SK-N-SH (cell line): ENCODE results near the gene FGD6. TPM values are rescaled to one million over a fixed set of nuclear protein-coding genes. Genes with fewer than 3 reads are reported as not detected.

Experiments
- CTCF ChIA-PET: fragments of 300-600, 350-600 bp; formaldehyde crosslinking; extraction: SDS; loops from one replicate; lab custom pipeline; 2021; lab: Yijun Ruan, JAX
- POLR2A ChIA-PET: fragments of 350-600 bp; sonication (Branson Sonifier 250); formaldehyde crosslinking; extraction: SDS; loops from one replicate; lab custom pipeline; 2020; ENCODE audit warnings: antibody characterized with exemption, inconsistent platforms; lab: Yijun Ruan, JAX
- DNase-seq: peaks from one replicate; pipeline ENCODE4 v3.0.0; 2012
- H2AFZ ChIP-seq: fragments of 200-600 bp; sonication (generic); 2 replicates; pipeline ENCODE4 v1.8.1; 2016; ENCODE audit warnings: antibody characterized with exemption, mild to moderate bottlenecking, low read depth
- H3F3A ChIP-seq: fragments of 200-600 bp; sonication (generic); replicated peaks from 2 replicates; pipeline ENCODE3; 2016; ENCODE audit warnings: antibody characterized with exemption, mild to moderate bottlenecking; ENCODE audit not compliant: insufficient read depth
- H3K27ac ChIP-seq, 2 experiments: fragments of 200-500 bp in 1 of 2; fragments of 200-600 bp in 1 of 2; sonication (Bioruptor generic) in 1 of 2; sonication (generic), shearing (Covaris generic) in 1 of 2; 2 replicates each; pipeline versions ENCODE4 v1.5.1 to v1.6.1; 2014 to 2016; ENCODE audit warnings: low read depth in 2 of 2, inconsistent platforms in 1 of 2, low read length in 1 of 2, mild to moderate bottlenecking in 1 of 2, mixed read lengths in 1 of 2
- H3K27me3 ChIP-seq: fragments of 200-600 bp; sonication (generic), shearing (Covaris generic); 2 replicates; pipeline ENCODE4 v1.6.1; 2016; ENCODE audit warnings: mixed run types; ENCODE audit not compliant: insufficient read depth
- H3K36me3 ChIP-seq, 2 experiments: fragments of 200-500 bp in 1 of 2; fragments of 200-600 bp in 1 of 2; sonication (Bioruptor generic) in 1 of 2; sonication (generic) in 1 of 2; replicated peaks in 1 of 2; 2 replicates each; pipeline versions ENCODE3 to v1.5.1; 2014 to 2016; ENCODE audit warnings: low read length in 1 of 2, mild to moderate bottlenecking in 1 of 2; ENCODE audit not compliant: insufficient read depth in 2 of 2, control insufficient read depth in 1 of 2
- H3K4me1 ChIP-seq, 2 experiments: fragments of 200-500 bp in 1 of 2; fragments of 200-600 bp in 1 of 2; sonication (Bioruptor generic) in 1 of 2; sonication (generic), shearing (Covaris generic) in 1 of 2; 2 replicates each; pipeline versions ENCODE4 v1.5.1 to v1.6.1; 2014 to 2016; ENCODE audit warnings: low read depth in 1 of 2, low read length in 1 of 2, mixed run types in 1 of 2; ENCODE audit not compliant: insufficient read depth in 2 of 2, control insufficient read depth in 1 of 2
- H3K4me2 ChIP-seq: fragments of 200-600 bp; sonication (generic), shearing (Covaris generic); 2 replicates; pipeline ENCODE4 v1.6.1; 2017; ENCODE audit warnings: mixed run types
- H3K4me3 ChIP-seq, 2 experiments: fragments of 200-500 bp in 1 of 2; fragments of 200-600 bp in 1 of 2; sonication (Bioruptor generic) in 1 of 2; sonication (generic), shearing (Covaris generic) in 1 of 2; 2 replicates each; pipeline versions ENCODE4 v1.5.1 to v1.8.1; 2014 to 2016; ENCODE audit warnings: low read depth in 2 of 2, inconsistent platforms in 1 of 2, low read length in 1 of 2, mild to moderate bottlenecking in 1 of 2, mixed read lengths in 1 of 2, moderate library complexity in 1 of 2
- H3K79me2 ChIP-seq: fragments of 200-600 bp; sonication (generic); 2 replicates; pipeline ENCODE4 v1.8.1; 2017; ENCODE audit warnings: mild to moderate bottlenecking; ENCODE audit not compliant: insufficient read depth
- H3K9ac ChIP-seq: fragments of 200-600 bp; sonication (generic); 2 replicates; pipeline ENCODE4 v1.6.1; 2017; ENCODE audit warnings: mixed run types
- H3K9me2 ChIP-seq: fragments of 200-600 bp; sonication (generic); 2 replicates; pipeline ENCODE4 v1.6.1; 2017; ENCODE audit warnings: mixed run types
- H3K9me3 ChIP-seq: fragments of 200-600 bp; sonication (generic); 2 replicates; pipeline ENCODE4 v1.6.1; 2017; ENCODE audit warnings: mixed run types, mild to moderate bottlenecking, moderate library complexity
- H4K20me1 ChIP-seq: fragments of 200-600 bp; sonication (generic); 2 replicates; pipeline ENCODE4 v1.6.1; 2017; ENCODE audit warnings: mild to moderate bottlenecking, mixed run types; ENCODE audit not compliant: insufficient read depth
- CTCF ChIP-seq: fragments of 200-600 bp; sonication (generic); IDR thresholded peaks from 2 replicates; pipeline ENCODE4 v1.6.1; 2017; ENCODE audit warnings: antibody characterized with exemption, mild to moderate bottlenecking, moderate library complexity
- EP300 ChIP-seq, 2 experiments: IDR thresholded peaks; 2 replicates each; pipeline versions ENCODE4 v1.4.0 to v1.6.1; 2012; ENCODE audit warnings: borderline replicate concordance in 1 of 2, low read depth in 1 of 2, low read length in 1 of 2
- EZH2phosphoT487 ChIP-seq: fragments of 200-600 bp; sonication (generic); IDR thresholded peaks from 2 replicates; pipeline ENCODE4 v1.6.1; 2017; ENCODE audit warnings: low read depth, mixed run types, mild to moderate bottlenecking, antibody characterized with exemption, moderate library complexity, borderline replicate concordance
- FOXJ3 ChIP-seq: sonication (generic); formaldehyde crosslinking; IDR thresholded peaks from 2 replicates; pipeline ENCODE4 v1.5.1; 2020; ENCODE audit warnings: mild to moderate bottlenecking, missing genetic modification reagents
- FOXM1 ChIP-seq: IDR thresholded peaks from 2 replicates; pipeline ENCODE4 v1.4.0; 2012; ENCODE audit warnings: low read depth, mild to moderate bottlenecking
- GATA2 ChIP-seq: sonication (generic); formaldehyde crosslinking; IDR thresholded peaks from 2 replicates; pipeline ENCODE4 v1.5.0; 2020; ENCODE audit warnings: mild to moderate bottlenecking, missing genetic modification reagents
- IRF3 ChIP-seq: fragments of 150-350 bp; IDR thresholded peaks from 2 replicates; pipeline ENCODE4 v1.6.1; 2016; ENCODE audit warnings: mild to moderate bottlenecking, low read depth, low read length
- JUND ChIP-seq: IDR thresholded peaks from 2 replicates; pipeline ENCODE4 v1.4.0; 2012
- MXI1 ChIP-seq: IDR thresholded peaks from 2 replicates; pipeline ENCODE4 v1.6.1; 2012; ENCODE audit warnings: mild to moderate bottlenecking, low read depth, low read length, improper control_type of control experiment
- NRF1 ChIP-seq: IDR thresholded peaks from 2 replicates; pipeline ENCODE4 v1.6.1; 2012; ENCODE audit warnings: low read depth, mild to moderate bottlenecking, low read length
- POLR2AphosphoS5 ChIP-seq: IDR thresholded peaks from 2 replicates; pipeline ENCODE4 v1.6.1; 2012; ENCODE audit warnings: low read depth, low read length
- RCOR1 ChIP-seq: fragments of 150-350 bp; IDR thresholded peaks from 2 replicates; pipeline ENCODE4 v1.6.1; 2017; ENCODE audit warnings: antibody characterized with exemption, low read length
- REST ChIP-seq: IDR thresholded peaks from 2 replicates; pipeline ENCODE4 v1.6.1; 2012; ENCODE audit warnings: mild to moderate bottlenecking, low read depth, low read length, moderate library complexity
- TAF1 ChIP-seq: IDR thresholded peaks from 2 replicates; pipeline ENCODE4 v1.6.1; 2012; ENCODE audit warnings: low read depth, mild to moderate bottlenecking, low read length, moderate library complexity, borderline replicate concordance
- TCF12 ChIP-seq: IDR thresholded peaks from 2 replicates; pipeline ENCODE4 v1.4.0; 2012
- TEAD4 ChIP-seq: IDR thresholded peaks from 2 replicates; pipeline ENCODE4 v1.4.0; 2012; ENCODE audit warnings: mild to moderate bottlenecking, borderline replicate concordance; ENCODE audit not compliant: insufficient read depth
- USF1 ChIP-seq: IDR thresholded peaks from 2 replicates; pipeline ENCODE4 v1.4.0; 2012; ENCODE audit warnings: low read depth, borderline replicate concordance
- USF2 ChIP-seq: fragments of 150-350 bp; IDR thresholded peaks from 2 replicates; pipeline ENCODE4 v1.6.1; 2017; ENCODE audit warnings: antibody characterized with exemption, low read length, low read depth, borderline replicate concordance
- YY1 ChIP-seq: IDR thresholded peaks from 2 replicates; pipeline ENCODE4 v1.4.0; 2012; ENCODE audit warnings: low read depth, mild to moderate bottlenecking
- WGBS: methylation state at CpG from one replicate; pipeline ENCODE4 v1.1.6; 2017; ENCODE audit warnings: low lambda C conversion rate; 5-methylcytosine and 5-hydroxymethylcytosine counted together
- polyA plus RNA-seq, 3 experiments: library from polyadenylated mRNA; depleted of rRNA; stranded (reverse); fragments of >200 nt; gene quantifications; 2 replicates each; pipeline ENCODE4 v1.2.3, GENCODE V29; 2012

FGD6 gene
- polyA plus RNA-seq, 1 of the 3 experiments (the other 2 are of a cell fraction) = 2.8 TPM

GRCh38 chr12:95192271-95192670 lies 25.0 kb downstream of the FGD6 start:
- no peak overlapping the region for H3K4me2 ChIP-seq
- POLR2A ChIA-PET = no interaction called here
- no peaks in the 10 kb centered on the region for H3K36me3 ChIP-seq
- peaks cover 23% of the 10 kb centered on the region for H3K79me2 ChIP-seq
- H3K9me3 ChIP-seq = no peaks in the 10 kb centered on the region
- peaks cover 0 to 5% of the 10 kb centered on the region in 2 experiments; a peak in 1 of 4 replicates for H3K4me1 ChIP-seq
- no peak overlapping the region for H3K27ac ChIP-seq
- no peak overlapping the region for H3K9ac ChIP-seq
- H3K27me3 ChIP-seq = no peaks in the 10 kb centered on the region
- no peaks in the 10 kb centered on the region for H3F3A ChIP-seq
- H3K4me3 ChIP-seq = no peak overlapping the region
- CTCF ChIA-PET = no interaction called here
- TF ChIP-seq CTCF (no peak), EZH2phosphoT487 (no peak), RCOR1 (no peak), YY1 (no peak), TCF12 (no peak), EP300 (IDR thresholded peaks at IDR 0.05; ENCODE audit: borderline replicate concordance in 1 of 2, low read depth in 1 of 2, low read length in 1 of 2) (no peak), FOXM1 (no peak), TAF1 (no peak), POLR2AphosphoS5 (no peak), MXI1 (no peak), FOXJ3 (CRISPR knock-in tag) (no peak), USF2 (no peak)
- TF ChIP-seq, all 33 proteins: peak for 0
- no peaks in the 10 kb centered on the region for H3K9me2 ChIP-seq
- no peaks in the 10 kb centered on the region for H4K20me1 ChIP-seq
- no peak overlapping the region for H2AFZ ChIP-seq
- DNase-seq = no peak

- Histone ChIP-seq H3K9me3 (no peaks in the 10 kb centered on the region), H3K4me3 (no peak overlapping the region), H3F3A (no peaks in the 10 kb centered on the region), H3K9me2 (no peaks in the 10 kb centered on the region), H3K27me3 (no peaks in the 10 kb centered on the region), H3K9ac (no peak overlapping the region), H3K79me2 (peaks cover 12% of the 10 kb centered on the region), H3K4me1 (peaks cover 0 to 5% of the 10 kb centered on the region in 2 experiments; a peak in 1 of 4 replicates), H3K36me3 (no peaks in the 10 kb centered on the region), H2AFZ (no peak overlapping the region), H3K4me2 (no peak overlapping the region), H4K20me1 (no peaks in the 10 kb centered on the region), H3K27ac (no peak overlapping the region)
- 94% methylated on average over 1 of the region's 1 CpG for WGBS
- CTCF ChIA-PET = no interaction called here
- DNase-seq = no peak
- POLR2A ChIA-PET = no interaction called here
- TF ChIP-seq IRF3 = no peak
- no peak for TF ChIP-seq RCOR1
- TF ChIP-seq FOXJ3 (CRISPR knock-in tag) = no peak
- no peak for TF ChIP-seq TEAD4
- no peak for TF ChIP-seq JUND
- TF ChIP-seq REST = no peak
- TF ChIP-seq GATA2 (CRISPR knock-in tag) = no peak
- TF ChIP-seq YY1 = no peak
- TF ChIP-seq NRF1 = no peak
- no peak for TF ChIP-seq USF1
Observed at GRCh38 chr12:95191060-95191696, 26.1 kb downstream of the FGD6 start.
